ENCODE results near the gene ANTXR1. TPM values are rescaled to one million over a fixed set of nuclear protein-coding genes. Genes with fewer than 3 reads are reported as not detected.

The ANTXR1 gene
- total RNA-seq, 1 experiment from 2014 or later, result 25.7 TPM

DNA sequence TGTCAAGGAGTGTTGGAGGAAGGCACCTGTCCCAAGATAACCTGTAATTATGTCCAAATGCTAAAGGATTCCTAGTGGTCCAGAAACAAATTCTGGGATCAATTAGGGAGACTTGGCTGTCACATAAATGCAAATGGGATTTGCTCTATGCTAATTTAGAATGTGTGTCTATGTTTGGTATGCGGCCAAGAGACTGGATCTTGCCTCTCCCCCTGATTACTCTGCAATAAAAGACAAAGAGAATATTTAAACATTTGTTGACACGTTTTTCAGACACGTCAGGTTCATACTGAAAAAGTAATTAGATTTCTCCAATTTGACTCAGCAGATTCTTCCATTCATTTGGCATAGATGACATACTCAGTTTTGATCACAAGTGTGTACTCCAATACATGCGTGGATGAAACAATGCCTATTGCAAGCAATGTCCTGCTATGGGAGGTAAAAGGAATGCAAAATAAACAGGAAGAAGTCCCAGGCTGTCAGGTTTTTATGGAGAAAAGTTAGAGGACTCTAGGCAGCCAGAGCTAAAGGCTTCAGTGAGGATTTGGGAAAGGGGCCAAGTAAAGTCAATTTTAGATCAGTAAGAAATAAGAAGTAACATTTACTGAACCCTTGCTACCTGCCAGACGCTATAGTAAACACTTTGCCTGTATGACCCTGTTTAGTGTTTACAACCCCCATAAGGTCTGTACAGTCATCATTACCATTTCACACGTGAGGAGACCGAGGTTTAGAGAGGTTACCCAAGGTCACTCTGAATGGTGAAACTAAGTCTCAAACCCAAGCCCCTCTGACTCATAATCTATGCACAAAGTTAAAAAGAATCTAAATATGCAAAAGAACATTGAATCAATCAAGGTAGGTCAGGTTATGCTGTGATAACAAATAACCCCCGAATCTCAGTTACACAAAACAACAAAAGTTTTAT is 7.8 kb downstream of the ANTXR1 start:
- Histone ChIP-seq H3K9ac (ENCODE audit: low read length) (no peak overlapping the region), H4K20me1 (ENCODE audit: insufficient read depth) (no peaks in the 10 kb centered on the region), H3K9me2 (ENCODE audit: insufficient read depth) (no peaks in the 10 kb centered on the region), H3K9me3 (ENCODE audit: control insufficient read depth in 1 of 2, insufficient read depth in 1 of 2, low read depth in 1 of 2, low read length in 2 of 2) (no peaks in the 10 kb centered on the region), H2AFZ (ENCODE audit: low read depth, low read length, poor library complexity, severe bottlenecking) (no peak overlapping the region), H3K4me1 (ENCODE audit: control insufficient read depth in 1 of 2, insufficient read depth in 2 of 2, low read length in 2 of 2) (peaks cover 0 to 6% of the 10 kb centered on the region in 2 experiments; a peak in 1 of 4 replicates), H3K4me2 (ENCODE audit: low read length) (no peak overlapping the region), H3K27me3 (ENCODE audit: insufficient read depth, low read length) (no peaks in the 10 kb centered on the region), H3K36me3 (ENCODE audit: control insufficient read depth in 1 of 2, insufficient read depth in 2 of 2, low read length in 2 of 2) (no peaks in the 10 kb centered on the region), H3K27ac (ENCODE audit: low read depth, low read length) (no peak overlapping the region), H3K4me3 (replicated peaks in 1 of 2; ENCODE audit: low read depth in 1 of 2, low read length in 2 of 2) (no peak overlapping the region), H3K79me2 (ENCODE audit: insufficient read depth, low read length) (peaks cover 4% of the 10 kb centered on the region; the same call in 1 of the 2 replicates)
- ChIA-PET CTCF (no interaction called here), POLR2A (no interaction called here), RAD21 (ENCODE audit: low non-redundant PET in 1 of 2, low total read pairs in 2 of 2, uncharacterized antibody in 2 of 2, unreplicated experiment in 2 of 2) (no interaction called here)
- ATAC-seq, result no peak
- no peak for DNase-seq (ENCODE audit: low read depth, low spot score)
- intact Hi-C loops (cut with micrococcal nuclease), result no loop called here
- TF ChIP-seq EZH2phosphoT487 (IDR thresholded peaks at IDR 0.05; ENCODE audit: borderline replicate concordance) (no peak), ZNF274 (IDR thresholded peaks at IDR 0.05; ENCODE audit: low read depth, low read length) (no peak), POLR2A (IDR thresholded peaks at IDR 0.05; ENCODE audit: borderline replicate concordance, extremely low read depth, insufficient read depth, insufficient read length) (no peak), ZFX (IDR thresholded peaks at IDR 0.05) (no peak), SIN3A (IDR thresholded peaks at IDR 0.05; ENCODE audit: low read depth) (no peak), ELF1 (IDR thresholded peaks at IDR 0.05; ENCODE audit: borderline replicate concordance, low read depth) (no peak), CBX3 (IDR thresholded peaks at IDR 0.05; ENCODE audit: low read depth) (no peak), RAD21 (IDR thresholded peaks at IDR 0.05; ENCODE audit: low read depth) (no peak), YY1 (IDR thresholded peaks at IDR 0.05; ENCODE audit: extremely low read depth, insufficient replicate concordance, low read depth, low read length) (no peak), EGR1 (IDR thresholded peaks at IDR 0.05; ENCODE audit: low read depth) (no peak), POLR2AphosphoS5 (IDR thresholded peaks at IDR 0.05; ENCODE audit: low read depth, low read length) (no peak)
- TF ChIP-seq, protein P1, sequence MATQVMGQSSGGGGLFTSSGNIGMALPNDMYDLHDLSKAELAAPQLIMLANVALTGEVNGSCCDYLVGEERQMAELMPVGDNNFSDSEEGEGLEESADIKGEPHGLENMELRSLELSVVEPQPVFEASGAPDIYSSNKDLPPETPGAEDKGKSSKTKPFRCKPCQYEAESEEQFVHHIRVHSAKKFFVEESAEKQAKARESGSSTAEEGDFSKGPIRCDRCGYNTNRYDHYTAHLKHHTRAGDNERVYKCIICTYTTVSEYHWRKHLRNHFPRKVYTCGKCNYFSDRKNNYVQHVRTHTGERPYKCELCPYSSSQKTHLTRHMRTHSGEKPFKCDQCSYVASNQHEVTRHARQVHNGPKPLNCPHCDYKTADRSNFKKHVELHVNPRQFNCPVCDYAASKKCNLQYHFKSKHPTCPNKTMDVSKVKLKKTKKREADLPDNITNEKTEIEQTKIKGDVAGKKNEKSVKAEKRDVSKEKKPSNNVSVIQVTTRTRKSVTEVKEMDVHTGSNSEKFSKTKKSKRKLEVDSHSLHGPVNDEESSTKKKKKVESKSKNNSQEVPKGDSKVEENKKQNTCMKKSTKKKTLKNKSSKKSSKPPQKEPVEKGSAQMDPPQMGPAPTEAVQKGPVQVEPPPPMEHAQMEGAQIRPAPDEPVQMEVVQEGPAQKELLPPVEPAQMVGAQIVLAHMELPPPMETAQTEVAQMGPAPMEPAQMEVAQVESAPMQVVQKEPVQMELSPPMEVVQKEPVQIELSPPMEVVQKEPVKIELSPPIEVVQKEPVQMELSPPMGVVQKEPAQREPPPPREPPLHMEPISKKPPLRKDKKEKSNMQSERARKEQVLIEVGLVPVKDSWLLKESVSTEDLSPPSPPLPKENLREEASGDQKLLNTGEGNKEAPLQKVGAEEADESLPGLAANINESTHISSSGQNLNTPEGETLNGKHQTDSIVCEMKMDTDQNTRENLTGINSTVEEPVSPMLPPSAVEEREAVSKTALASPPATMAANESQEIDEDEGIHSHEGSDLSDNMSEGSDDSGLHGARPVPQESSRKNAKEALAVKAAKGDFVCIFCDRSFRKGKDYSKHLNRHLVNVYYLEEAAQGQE (IDR thresholded peaks at IDR 0.05; ENCODE audit: low read depth), result no peak
- no TSS peak for BruUV-seq (replicated peaks)

All from HCT116 (cell line).